Neural progenitor cell (in vitro differentiated cells): ENCODE results near the gene PTOV1. TPM values are rescaled to one million over a fixed set of nuclear protein-coding genes. Genes with fewer than 3 reads are reported as not detected.

Source experiments
- DNase-seq: peaks from one replicate; pipeline ENCODE4 v3.0.0-alpha.2; 2016; ENCODE audit warnings: low spot score
- H2AFZ ChIP-seq: fragments of 200-600 bp; sonication (generic); replicated peaks from 2 replicates; pipeline ENCODE4 v1.6.1; 2016; ENCODE audit warnings: antibody characterized with exemption
- H3F3A ChIP-seq: fragments of 200-600 bp; sonication (generic); 2 replicates; pipeline ENCODE4 v1.6.1; 2016; ENCODE audit warnings: antibody characterized with exemption, low read depth
- H3K27ac ChIP-seq: fragments of 200-600 bp; sonication (generic); 2 replicates; pipeline ENCODE4 v1.5.1; 2016; ENCODE audit warnings: mild to moderate bottlenecking
- H3K27me3 ChIP-seq: fragments of 200-600 bp; sonication (generic); 2 replicates; pipeline ENCODE4 v1.6.1; 2016; ENCODE audit warnings: mild to moderate bottlenecking, moderate library complexity
- H3K36me3 ChIP-seq: fragments of 200-600 bp; sonication (generic); 2 replicates; pipeline ENCODE4 v1.5.1; 2016
- H3K4me1 ChIP-seq: fragments of 200-600 bp; sonication (generic); 2 replicates; pipeline ENCODE4 v1.6.1; 2016; ENCODE audit warnings: mixed run types
- H3K4me2 ChIP-seq: fragments of 200-600 bp; sonication (generic); 2 replicates; pipeline ENCODE4 v1.6.1; 2016
- H3K4me3 ChIP-seq: fragments of 200-600 bp; sonication (generic); 2 replicates; pipeline ENCODE4 v1.5.1; 2016
- H3K79me2 ChIP-seq: fragments of 200-600 bp; sonication (generic); 2 replicates; pipeline ENCODE4 v1.6.1; 2016; ENCODE audit warnings: low read depth
- H3K9ac ChIP-seq: fragments of 200-600 bp; sonication (generic); 2 replicates; pipeline ENCODE4 v1.6.1; 2016
- H3K9me3 ChIP-seq: fragments of 200-600 bp; sonication (generic); 2 replicates; pipeline ENCODE4 v1.5.1; 2016; ENCODE audit warnings: low read depth
- H4K20me1 ChIP-seq: fragments of 200-600 bp; sonication (generic); 2 replicates; pipeline ENCODE4 v1.6.1; 2016; ENCODE audit warnings: low read depth
- H3K27ac Mint-ChIP-seq: 3 replicates; pipeline ENCODE4 v1.8.0; 2021; ENCODE audit warnings: mixed read lengths
- H3K27me3 Mint-ChIP-seq: 2 replicates; pipeline ENCODE4 v1.8.0; 2022; ENCODE audit warnings: low read depth, mild to moderate bottlenecking, inconsistent platforms, moderate library complexity, mixed read lengths; ENCODE audit not compliant: insufficient read depth
- H3K36me3 Mint-ChIP-seq: 3 replicates; pipeline ENCODE4 v1.8.0; 2021; ENCODE audit warnings: mixed read lengths
- H3K4me1 Mint-ChIP-seq: 3 replicates; pipeline ENCODE4 v1.8.0; 2021; ENCODE audit warnings: mixed read lengths
- H3K4me3 Mint-ChIP-seq: 3 replicates; pipeline ENCODE4 v1.8.0; 2021; ENCODE audit warnings: mild to moderate bottlenecking, moderate library complexity, mixed read lengths
- H3K9me3 Mint-ChIP-seq: 3 replicates; pipeline ENCODE4 v1.8.0; 2020; ENCODE audit warnings: mixed read lengths
- CTCF ChIP-seq: fragments of 200-600 bp; sonication (generic); IDR thresholded peaks from 2 replicates; pipeline ENCODE4 v1.5.1; 2017; ENCODE audit warnings: antibody characterized with exemption, mild to moderate bottlenecking
- EZH2 ChIP-seq: fragments of 200-600 bp; sonication (generic); IDR thresholded peaks from 2 replicates; pipeline ENCODE4 v1.6.1; 2017; ENCODE audit warnings: antibody characterized with exemption, mild to moderate bottlenecking, moderate library complexity
- EZH2phosphoT487 ChIP-seq: fragments of 200-600 bp; sonication (generic); IDR thresholded peaks from 2 replicates; pipeline ENCODE4 v1.6.1; 2017; ENCODE audit warnings: antibody characterized with exemption
- total RNA-seq: library from RNA; depleted of rRNA; stranded (reverse); fragments of >200 nt; gene quantifications from 2 replicates; pipeline ENCODE4 v1.2.3, GENCODE V29; 2015; ENCODE audit warnings: low replicate concordance

PTOV1 gene
- total RNA-seq, 1 donor from 2014 or later: 63.5 TPM

DNA sequence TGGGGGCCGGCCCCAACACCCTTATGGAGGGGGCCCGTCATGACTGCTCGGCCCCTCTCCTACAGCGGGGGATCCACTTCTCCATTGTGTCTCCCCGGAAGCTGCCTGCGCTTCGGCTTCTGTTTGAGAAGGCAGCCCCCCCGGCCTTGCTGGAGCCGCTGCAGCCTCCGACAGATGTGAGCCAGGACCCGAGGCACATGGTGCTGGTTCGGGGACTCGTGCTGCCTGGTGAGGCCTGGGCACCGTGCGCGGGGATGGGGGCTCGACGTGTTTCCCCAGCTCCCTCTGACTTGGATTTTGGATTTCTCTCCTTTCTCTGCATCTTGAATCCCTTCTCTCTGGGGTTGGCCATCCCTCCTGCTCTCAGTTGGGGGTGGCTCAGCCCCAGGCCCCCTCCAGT, 21.2 kb upstream of the PTOV1 start:
- no peak for TF ChIP-seq EZH2phosphoT487
- TF ChIP-seq CTCF: no peak
- TF ChIP-seq EZH2: no peak
- H3K27me3 ChIP-seq: no peaks in the 10 kb centered on the region
- Mint-ChIP-seq H3K27ac (no peak overlapping the region), H3K9me3 (no peaks in the 10 kb centered on the region), H3K27me3 (peaks cover 4% of the 10 kb centered on the region), H3K4me3 (no peak overlapping the region), H3K36me3 (peaks cover 23% of the 10 kb centered on the region), H3K4me1 (no peaks in the 10 kb centered on the region)
- no peaks in the 10 kb centered on the region for H3K36me3 ChIP-seq
- no peak for DNase-seq
- H3K79me2 ChIP-seq: peaks cover 9% of the 10 kb centered on the region
- H3K9me3 ChIP-seq: no peaks in the 10 kb centered on the region
- no peaks in the 10 kb centered on the region for H3F3A ChIP-seq
- H3K27ac ChIP-seq: no peak overlapping the region
- no peak overlapping the region for H3K4me2 ChIP-seq
- peaks cover 35% of the 10 kb centered on the region for H4K20me1 ChIP-seq
- H3K9ac ChIP-seq: no peak overlapping the region
- H3K4me3 ChIP-seq: no peak overlapping the region
- no peaks in the 10 kb centered on the region for H3K4me1 ChIP-seq
- no peak overlapping the region for H2AFZ ChIP-seq

GRCh38 chr19:49830766-49831165, 20.2 kb upstream of the PTOV1 start:
- H4K20me1 ChIP-seq: peaks cover 29% of the 10 kb centered on the region
- Mint-ChIP-seq H3K27ac (no peak overlapping the region), H3K27me3 (peaks cover 4% of the 10 kb centered on the region), H3K4me1 (no peaks in the 10 kb centered on the region), H3K9me3 (no peaks in the 10 kb centered on the region), H3K4me3 (no peak overlapping the region), H3K36me3 (peaks cover 28% of the 10 kb centered on the region)
- H3K27me3 ChIP-seq: no peaks in the 10 kb centered on the region
- no peaks in the 10 kb centered on the region for H3F3A ChIP-seq
- H3K9me3 ChIP-seq: no peaks in the 10 kb centered on the region
- no peaks in the 10 kb centered on the region for H3K79me2 ChIP-seq
- no peak overlapping the region for H3K9ac ChIP-seq
- no peak overlapping the region for H2AFZ ChIP-seq
- no peaks in the 10 kb centered on the region for H3K36me3 ChIP-seq
- DNase-seq: no peak
- TF ChIP-seq EZH2: no peak
- no peak for TF ChIP-seq EZH2phosphoT487
- no peak for TF ChIP-seq CTCF
- H3K27ac ChIP-seq: no peak overlapping the region
- H3K4me3 ChIP-seq: no peak overlapping the region
- H3K4me1 ChIP-seq: no peaks in the 10 kb centered on the region
- H3K4me2 ChIP-seq: no peak overlapping the region

DNA sequence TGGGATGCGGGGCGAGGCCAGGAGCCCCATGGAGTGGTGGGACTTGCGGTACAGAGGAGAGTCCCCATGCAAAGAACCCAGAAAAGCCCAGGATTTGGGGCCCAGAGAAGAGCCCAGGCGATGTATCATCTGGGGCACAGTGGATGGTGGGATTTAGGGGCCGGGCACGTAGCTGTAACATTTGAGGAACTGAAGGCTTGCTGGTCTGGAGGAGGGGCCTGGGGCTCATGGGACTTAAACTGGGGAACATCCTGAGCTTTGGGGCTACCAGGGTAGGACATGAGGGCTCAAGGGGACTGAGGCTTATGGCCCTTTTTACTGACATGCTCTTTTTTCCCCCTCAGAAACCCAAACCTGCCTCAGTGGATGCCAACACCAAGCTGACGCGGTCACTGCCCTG, 19.4 kb upstream of the PTOV1 start:
- Histone ChIP-seq H3K4me3 (no peak overlapping the region), H3K4me1 (no peaks in the 10 kb centered on the region), H3K27ac (no peak overlapping the region), H3K4me2 (no peak overlapping the region), H4K20me1 (peaks cover 21% of the 10 kb centered on the region), H3K79me2 (no peaks in the 10 kb centered on the region), H3K9me3 (no peaks in the 10 kb centered on the region), H3K9ac (no peak overlapping the region), H3F3A (no peaks in the 10 kb centered on the region), H2AFZ (no peak overlapping the region), H3K27me3 (no peaks in the 10 kb centered on the region), H3K36me3 (no peaks in the 10 kb centered on the region)
- TF ChIP-seq EZH2phosphoT487 (no peak), EZH2 (no peak), CTCF (no peak)
- no peak overlapping the region for H3K4me3 Mint-ChIP-seq
- no peaks in the 10 kb centered on the region for H3K9me3 Mint-ChIP-seq
- no peak for DNase-seq
- H3K27me3 Mint-ChIP-seq: peaks cover 4% of the 10 kb centered on the region
- H3K4me1 Mint-ChIP-seq: no peaks in the 10 kb centered on the region
- no peak overlapping the region for H3K27ac Mint-ChIP-seq
- H3K36me3 Mint-ChIP-seq: peaks cover 23% of the 10 kb centered on the region

DNA sequence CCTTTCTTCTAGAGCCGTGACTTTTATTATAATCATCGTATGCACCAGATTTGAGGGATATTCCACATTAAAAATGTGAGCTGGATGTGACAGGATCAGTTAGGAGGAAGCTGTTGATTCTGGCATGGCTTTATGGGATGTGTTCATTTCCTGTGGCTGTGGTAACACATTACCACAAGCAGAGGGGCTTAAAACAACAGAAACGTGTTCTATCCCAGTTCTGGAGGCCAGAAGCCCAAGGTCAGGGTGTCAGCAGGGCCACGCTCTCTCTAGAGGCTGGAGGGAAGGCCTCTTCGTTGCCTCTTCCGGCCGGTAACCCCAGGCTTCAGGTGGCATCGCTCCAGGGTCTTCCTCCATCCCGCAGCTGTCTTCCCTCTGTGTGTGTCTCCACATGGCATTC, 18.4 kb upstream of the PTOV1 start:
- no peak overlapping the region for H3K9ac ChIP-seq
- H3K4me2 ChIP-seq: no peak overlapping the region
- DNase-seq: no peak
- Mint-ChIP-seq H3K4me3 (no peak overlapping the region), H3K27me3 (peaks cover 4% of the 10 kb centered on the region), H3K4me1 (no peaks in the 10 kb centered on the region), H3K27ac (peak overlapping the region; percentile 15), H3K9me3 (no peaks in the 10 kb centered on the region), H3K36me3 (peaks cover 28% of the 10 kb centered on the region)
- no peaks in the 10 kb centered on the region for H3K27me3 ChIP-seq
- no peaks in the 10 kb centered on the region for H3K36me3 ChIP-seq
- H2AFZ ChIP-seq: no peak overlapping the region
- no peak for TF ChIP-seq CTCF
- TF ChIP-seq EZH2phosphoT487: no peak
- TF ChIP-seq EZH2: no peak
- no peaks in the 10 kb centered on the region for H3F3A ChIP-seq
- no peaks in the 10 kb centered on the region for H3K4me1 ChIP-seq
- H4K20me1 ChIP-seq: peaks cover 14% of the 10 kb centered on the region
- H3K9me3 ChIP-seq: no peaks in the 10 kb centered on the region
- no peaks in the 10 kb centered on the region for H3K79me2 ChIP-seq
- H3K4me3 ChIP-seq: no peak overlapping the region
- no peak overlapping the region for H3K27ac ChIP-seq
